ENCODE measurements around the gene PSORS1C2.

The PSORS1C2 gene

DNA sequence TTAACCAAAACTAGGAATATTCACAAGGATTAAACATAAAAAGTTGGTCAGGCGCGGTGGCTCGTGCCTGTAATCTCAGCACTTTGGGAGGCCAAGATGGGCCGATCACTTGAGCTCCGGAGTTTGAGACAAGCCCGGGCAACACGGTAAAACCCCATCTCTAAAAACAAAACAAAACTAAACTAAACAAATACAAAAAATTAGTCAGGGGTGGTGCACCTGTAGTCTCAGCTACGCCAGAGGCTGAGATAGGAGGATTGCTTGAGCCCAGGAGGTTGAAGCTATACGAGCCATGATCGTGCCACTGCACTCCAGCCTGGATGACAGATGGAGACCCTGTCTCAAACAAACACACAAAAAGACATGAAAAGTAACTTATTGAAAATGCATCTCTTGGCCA is 3.2 kb downstream of the PSORS1C2 start:
- no peak for DNase-seq

- no peak for DNase-seq
Measured at GRCh38 chr6:31132806-31133205, 6.1 kb downstream of the PSORS1C2 start.

GRCh38 chr6:31131595-31131994 is 7.3 kb downstream of the PSORS1C2 start:
- DNase-seq: no peak

DNA sequence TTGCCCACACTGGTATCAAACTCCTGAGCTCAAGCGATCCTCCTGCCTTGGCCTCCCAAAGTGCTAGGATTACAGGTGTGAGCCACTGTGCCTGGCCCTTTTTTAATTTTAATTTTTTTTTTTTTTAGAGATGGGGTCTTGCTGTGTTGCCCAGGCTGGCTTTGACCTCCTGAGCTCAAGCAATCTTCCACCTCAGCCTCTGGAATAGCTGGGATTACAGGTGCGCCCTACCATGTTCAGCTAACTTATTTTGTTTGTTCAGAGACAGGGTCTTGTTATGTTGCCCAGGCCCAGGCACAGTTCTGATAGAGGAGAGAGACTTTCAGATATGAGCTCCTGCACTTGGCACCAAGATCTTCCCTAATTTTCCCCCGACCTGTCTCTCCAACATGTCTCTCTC is 8.1 kb downstream of the PSORS1C2 start:
- DNase-seq: no peak

DNA sequence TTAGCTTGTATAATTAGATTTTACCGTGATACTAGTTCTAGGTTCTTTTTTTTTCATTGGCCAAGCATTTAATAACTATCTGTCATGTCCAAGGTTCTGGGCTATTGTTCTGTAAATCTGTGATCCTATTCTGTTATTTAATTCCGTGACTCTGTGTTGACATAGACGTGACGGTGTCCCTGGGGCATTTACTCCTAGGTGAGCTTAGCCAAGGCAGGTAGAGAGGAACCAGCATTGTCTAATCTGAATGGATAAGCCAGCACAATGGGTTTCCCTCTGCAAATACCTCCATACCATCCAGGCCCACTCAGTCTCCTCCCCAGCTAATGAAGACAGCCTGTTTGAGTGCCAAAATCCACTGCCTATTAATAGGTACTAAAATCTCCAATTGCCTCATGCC is 9.7 kb downstream of the PSORS1C2 start:
- no peak for DNase-seq

- no peak for DNase-seq
Measured at GRCh38 chr6:31128093-31128676, 10.7 kb downstream of the PSORS1C2 start.

- DNase-seq: no peak
Measured at GRCh38 chr6:31126396-31127175, 12.3 kb downstream of the PSORS1C2 start.

DNA sequence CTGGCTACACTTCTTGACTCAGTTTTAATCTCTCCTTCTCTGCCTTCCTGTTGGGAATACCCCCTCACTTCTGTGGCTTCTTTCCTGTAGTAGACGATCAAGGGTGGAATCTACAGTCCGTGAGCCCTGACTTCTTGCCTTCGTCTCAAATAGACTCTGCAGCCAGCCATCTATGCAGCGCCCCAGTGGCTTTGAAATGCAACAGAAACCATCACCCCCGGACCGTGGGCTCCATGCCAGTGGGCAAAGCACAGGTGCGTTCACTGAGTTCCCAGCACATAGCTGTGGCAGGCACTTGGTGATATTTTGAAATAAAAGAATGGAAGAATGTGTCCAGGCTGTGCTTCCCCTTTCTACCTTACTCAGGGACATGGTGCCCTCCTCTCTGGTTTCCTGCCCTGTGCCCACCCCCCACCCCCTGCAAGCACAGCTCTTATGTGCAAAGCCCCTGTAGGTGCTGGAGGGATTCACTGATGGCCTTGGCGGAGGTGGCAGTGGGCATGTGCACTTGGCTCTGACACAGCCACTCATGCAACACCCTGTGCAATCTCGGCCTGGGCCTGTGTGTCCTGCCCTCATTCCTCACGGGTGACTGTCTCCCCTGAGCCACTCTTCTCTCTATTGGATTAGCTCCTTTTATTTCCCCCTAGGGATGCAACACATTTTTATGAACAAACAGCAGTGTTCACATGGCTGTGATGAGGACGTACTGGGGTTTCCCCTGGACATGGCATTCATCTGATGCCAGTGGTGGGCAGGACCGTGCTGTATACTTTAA is 13.1 kb downstream of the PSORS1C2 start:
- DNase-seq: no peak

DNA sequence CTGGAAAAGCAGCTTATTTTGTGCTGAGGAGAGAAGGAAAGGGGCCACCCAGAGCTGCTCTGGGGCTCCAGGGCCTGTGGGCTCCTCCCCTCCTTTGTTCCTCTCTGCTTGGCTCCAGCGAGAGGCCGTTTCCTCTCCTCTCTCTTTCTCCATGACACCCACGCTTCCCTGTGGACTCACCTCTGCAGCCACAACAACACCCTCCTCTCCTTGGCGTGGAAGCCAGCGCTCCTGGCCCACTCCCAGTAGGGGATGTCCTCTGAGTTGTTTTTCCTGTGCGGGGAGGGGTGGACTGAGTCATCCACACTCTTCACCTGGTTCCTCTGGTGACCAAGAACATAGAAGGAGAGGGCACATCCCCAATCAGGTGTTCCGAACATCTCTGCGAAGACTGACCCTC is 13.7 kb downstream of the PSORS1C2 start:
- no peak for DNase-seq

DNA sequence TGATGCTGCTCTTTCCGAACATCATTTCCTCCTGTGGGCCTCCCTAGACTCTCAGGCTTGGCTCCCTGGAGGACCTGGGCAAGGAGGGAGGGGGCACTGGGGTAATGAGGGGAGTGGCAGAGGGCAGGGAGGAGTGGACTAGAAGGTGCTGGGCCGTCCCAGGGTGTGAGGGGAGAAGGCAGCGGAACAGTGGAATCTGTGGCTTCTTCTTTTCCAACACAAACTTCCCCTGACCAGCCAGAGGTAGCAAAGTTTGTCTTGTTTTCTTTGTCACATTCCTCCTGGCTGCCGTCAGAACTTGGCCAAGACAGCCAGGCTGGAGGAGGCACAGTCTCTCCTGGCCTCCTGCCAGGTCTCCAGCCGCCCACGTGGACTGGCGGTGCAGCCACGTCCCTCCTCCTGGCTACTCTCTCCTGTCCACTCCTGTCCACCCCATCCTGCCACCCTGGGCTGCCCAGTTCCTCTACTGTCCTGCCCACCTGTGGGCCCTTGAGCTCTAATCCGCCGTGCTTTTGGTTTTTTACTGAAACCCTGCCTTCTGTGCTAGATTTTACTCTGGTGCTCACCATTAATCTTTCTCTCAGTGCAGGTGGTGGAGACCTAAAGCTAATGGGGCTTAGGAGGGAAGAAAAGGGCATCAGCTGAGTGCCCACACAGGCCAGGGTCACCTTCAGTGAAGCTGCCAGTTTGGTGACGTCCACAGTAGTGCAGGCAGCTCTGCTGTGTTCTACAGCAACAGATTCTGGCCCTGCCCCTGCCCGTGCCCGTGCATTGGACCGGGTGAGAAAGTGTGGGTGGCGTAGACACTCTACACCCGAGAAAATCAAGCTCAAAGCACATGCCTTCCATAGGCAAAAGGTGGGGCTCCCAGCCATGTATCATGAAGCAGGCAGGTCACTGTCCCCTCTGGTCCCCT is 15.8 kb downstream of the PSORS1C2 start:
- no peak for DNase-seq

DNA sequence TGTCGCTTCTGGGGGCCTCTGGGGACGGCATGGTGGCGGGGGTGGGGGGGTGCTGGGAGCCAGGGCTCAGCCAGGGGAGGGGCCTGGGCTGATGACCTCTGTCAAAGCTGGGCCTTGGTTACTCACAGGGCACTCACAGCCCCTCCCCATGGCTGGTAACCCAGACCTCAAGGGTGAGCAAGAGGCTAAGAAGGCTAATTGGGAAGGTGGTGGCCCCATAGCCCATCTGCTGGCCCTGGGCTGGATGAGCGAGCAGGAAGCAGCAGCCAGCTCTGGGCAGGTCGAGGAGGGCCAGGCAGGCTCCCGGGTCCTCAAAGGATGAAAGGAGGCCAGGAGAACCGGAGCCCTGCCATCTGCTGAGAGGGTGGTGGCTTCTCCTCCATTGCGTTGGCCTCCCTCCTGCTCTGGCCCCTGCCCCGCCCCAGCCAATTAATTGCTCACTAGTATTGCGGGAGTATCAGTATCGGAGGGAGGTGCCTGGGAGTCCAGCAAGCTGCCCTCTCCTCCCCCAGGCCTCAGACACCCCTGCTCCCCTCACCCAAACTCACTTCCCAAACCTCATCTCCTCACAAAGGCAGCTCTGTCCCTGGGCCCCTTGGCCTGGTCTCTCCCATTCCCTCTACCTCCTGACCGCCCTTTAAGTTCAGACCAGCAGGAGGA is 17.6 kb downstream of the PSORS1C2 start:
- DNase-seq: no peak

GRCh38 chr6:31120151-31120915 is 18.5 kb downstream of the PSORS1C2 start, which contains the start of gene CDSN:
TSS of gene CDSN (minus strand) at chr6:31120446. CDS start at chr6:31120419, 27 bp downstream.
- no peak for DNase-seq

DNA sequence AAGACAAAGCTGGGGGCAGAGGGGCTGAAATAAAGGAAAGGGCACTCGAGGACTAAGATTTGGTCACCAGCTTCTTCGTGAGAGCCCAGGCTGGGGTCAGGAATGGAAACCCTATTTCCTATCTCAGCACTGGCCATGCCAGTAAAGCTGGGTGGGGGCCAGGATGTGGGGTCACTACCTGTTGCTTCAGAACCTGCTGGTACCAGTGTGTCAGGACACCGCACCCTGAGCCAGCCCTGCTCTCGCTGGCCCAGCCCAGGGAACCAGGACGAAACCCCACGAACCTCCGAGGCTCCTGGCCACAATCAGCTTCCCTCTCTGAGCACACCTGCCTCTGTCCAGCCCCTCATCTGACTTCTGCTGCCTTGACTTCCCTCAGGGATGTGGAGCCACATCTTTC is 20.7 kb downstream of the PSORS1C2 start:
- no peak for DNase-seq

DNA sequence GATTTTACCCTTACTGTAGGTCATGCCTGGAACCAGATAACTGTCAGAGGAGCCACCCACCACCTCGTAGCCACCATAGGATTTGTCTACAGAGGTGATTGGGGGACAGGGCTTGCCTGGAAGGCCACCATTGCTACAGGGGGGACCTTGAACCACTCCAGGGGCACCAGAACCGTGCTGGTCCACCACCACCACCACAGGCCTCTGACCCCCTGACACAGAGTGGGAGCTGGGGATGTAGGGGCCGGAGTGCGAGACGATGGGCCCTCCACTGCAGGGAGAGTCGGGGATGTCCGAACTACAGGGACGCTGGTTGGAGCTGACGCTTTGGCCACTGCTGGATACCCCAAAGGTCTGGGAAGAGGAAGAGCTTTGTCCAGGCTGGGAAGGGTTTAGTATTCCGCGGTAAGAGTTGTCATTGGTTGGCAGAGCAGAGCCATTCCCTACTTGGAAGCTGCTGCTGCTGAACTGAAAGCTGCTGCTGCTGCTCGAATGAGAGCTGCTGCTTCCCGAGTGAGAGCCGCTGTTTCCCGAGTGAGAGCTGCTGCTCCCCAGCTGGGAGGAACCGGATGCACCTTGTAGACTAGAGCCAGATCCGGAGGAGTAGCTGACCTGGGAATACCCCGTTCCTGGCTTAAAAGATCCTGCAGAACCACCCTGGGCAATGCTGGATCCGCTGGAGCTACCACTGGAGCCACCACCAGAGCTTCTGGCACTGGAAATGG is 22.0 kb downstream of the PSORS1C2 start:
- DNase-seq: no peak

- no peak for DNase-seq
Measured at GRCh38 chr6:31115941-31116560, 22.8 kb downstream of the PSORS1C2 start.

- no peak for DNase-seq
Measured at GRCh38 chr6:31114970-31115849, 23.7 kb downstream of the PSORS1C2 start.

GRCh38 chr6:31114541-31114878 is 24.4 kb downstream of the PSORS1C2 start, which contains the start of gene PSORS1C1:
TSS of gene PSORS1C1 (plus strand) at chr6:31114800. CDS start at chr6:31129633, 14,833 bp downstream.
- DNase-seq: no peak

DNA sequence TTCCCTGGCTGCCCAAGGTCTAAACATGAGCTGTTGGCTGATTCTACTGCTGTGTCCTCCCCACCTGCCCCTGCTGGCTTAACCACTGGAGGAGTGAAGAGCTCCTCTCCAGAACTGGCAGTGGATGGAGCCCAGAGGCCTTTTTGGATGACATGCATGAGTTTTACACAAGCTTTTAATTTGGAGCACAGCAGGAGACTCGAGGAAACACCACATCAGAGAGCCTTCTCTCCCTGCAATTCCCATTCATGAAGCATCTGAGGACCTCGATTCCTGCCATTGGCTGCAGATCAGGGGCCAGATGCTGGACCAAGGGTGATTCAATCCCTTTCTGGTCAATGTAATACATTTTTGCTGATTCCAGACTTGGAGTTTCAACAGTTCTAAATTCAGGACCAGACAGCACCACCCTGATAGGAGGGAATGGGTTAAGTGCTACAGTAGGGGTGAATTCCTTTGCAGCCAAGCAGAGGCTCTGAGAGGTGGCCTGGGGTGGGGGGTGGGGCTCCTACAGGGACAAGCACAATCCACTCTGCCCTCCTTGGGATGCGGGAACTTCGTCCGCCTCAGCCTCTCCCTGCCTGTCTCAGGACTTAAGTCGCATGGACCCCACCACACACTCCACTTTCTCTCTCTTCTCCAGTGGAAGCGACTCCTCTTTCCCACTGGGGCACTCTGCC is 24.9 kb downstream of the PSORS1C2 start:
- DNase-seq: no peak

DNA sequence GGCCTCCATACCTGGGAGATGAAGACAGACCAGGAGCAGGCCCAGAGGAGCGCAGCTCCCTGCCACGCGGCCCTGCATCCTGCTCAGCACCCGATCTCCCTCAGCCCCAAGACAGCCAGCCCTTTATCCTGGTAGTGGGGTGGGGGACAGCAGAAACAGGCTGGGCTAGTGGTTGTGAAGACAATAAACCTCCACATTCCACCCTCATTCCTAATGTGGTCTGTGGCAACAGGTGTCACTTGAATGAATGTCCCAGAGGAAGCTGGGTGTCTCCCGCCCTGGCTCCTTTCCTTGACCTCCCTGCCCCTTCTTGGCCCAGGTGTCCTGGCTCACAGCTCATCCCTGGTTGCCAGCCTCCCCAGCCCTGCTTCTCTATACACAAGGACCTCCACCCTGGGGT is 26.4 kb downstream of the PSORS1C2 start, which contains the start of gene C6orf15:
Gene C6orf15 (minus strand): TSS at position 98 of the 400 bp plus-strand sequence. CDS start 20 bp downstream, at position 78.
- DNase-seq: no peak

Data from NCI-H1436 treated with DMSO at 0.1 percent for 48 hours (cell line).